Fibroblast of skin of right biceps (primary cell): ENCODE results near the gene WASHC2C.
"Not testable (repeated sequence)": the region's sequence is repeated elsewhere in the genome, so short reads cannot be mapped to it uniquely, and the experiment has no call there.

Experiments used
- DNase-seq: peaks from one replicate; pipeline ENCODE4 v3.0.0-alpha.2; 2013

WASHC2C gene

DNA sequence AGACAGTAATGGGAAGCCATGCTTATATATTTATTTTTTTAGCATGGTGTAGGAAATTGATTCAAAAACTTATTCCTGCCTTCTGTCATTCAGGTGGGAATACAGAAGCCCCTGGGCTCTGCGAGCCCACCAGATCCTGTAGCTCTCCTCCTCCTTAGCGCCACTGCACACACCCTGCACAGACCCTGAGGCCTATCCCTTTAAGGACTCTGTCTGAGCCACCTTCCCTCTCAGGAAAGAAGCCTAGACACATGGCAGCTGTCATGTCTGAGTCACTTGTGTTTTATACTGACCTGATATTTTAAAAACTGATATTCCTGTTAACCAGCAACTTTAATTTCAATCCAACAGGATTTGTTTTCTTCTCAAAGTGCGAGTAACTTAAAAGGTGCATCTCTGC is 36.0 kb downstream of the WASHC2C start:
- DNase-seq, result not testable (repeated sequence)

DNA sequence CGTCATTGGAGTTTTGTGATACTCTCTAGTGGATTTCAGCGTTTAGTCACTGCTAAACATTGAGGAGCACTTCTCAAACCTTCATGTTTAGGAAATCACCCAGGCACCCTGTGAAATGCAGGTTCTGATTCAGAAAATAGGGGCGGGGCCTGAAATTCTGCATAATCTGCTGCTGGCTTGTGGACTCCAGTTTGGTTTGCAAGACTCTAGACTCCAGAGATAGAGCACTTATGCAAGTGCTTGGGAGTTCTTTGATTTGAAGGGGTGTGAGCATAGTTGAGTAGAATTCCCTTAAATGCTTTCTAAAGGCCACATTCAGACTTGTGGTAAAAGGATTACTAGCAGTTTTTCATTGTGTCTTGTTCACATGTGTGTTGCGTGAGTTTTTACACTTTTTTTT is 41.3 kb downstream of the WASHC2C start:
- not testable (repeated sequence) for DNase-seq

DNA sequence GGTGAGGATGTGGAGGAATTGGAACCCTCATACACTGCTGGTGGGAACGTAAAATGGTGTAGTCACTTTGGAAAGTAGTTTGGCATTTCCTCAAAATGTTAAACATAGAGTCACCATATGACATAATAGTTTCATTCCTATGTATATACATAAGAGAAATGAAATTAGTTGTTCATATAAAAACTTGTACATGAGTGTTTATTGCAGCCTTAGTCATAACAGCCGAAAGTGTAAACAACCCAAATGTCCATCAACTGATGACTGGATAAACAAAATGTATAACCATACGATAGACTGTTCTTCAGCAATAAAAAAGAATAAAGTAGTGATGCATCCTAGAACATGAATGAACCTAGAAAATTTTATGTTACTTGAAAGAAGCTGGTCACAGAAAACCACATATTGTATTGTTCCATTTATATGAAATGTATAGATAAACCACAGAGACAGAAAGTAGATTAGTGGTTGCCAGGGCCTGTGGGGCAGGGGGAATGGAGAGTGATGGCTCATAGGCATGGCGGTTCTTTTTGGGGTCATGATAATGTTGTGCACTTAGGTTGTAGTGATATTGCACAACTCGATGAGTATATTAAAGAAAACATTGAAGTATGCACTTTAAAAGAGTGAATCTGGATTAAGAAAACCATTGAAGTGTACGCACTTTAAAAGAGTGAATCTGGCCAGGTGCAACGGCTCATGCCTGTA is 44.8 kb downstream of the WASHC2C start:
- not testable (repeated sequence) for DNase-seq

DNA sequence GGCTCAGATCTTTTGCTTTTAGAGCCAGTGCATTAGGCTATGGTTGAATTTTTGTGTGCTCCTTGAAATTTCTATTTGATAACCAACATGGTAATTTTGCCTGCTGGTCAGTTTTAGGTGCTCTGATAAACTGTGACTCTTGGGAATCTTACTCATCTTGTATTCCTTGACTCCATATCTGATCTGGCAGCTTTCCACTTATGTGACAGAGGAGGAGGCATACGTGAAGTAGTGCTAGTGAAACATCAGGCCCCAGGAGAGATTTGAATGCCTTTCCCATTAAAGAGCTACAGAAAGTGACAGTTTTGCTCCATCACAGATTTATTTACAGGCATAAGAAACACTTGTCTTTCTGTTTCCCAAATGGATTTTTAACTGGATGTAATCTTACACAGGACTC is 59.2 kb downstream of the WASHC2C start:
- DNase-seq, result not testable (repeated sequence)

DNA sequence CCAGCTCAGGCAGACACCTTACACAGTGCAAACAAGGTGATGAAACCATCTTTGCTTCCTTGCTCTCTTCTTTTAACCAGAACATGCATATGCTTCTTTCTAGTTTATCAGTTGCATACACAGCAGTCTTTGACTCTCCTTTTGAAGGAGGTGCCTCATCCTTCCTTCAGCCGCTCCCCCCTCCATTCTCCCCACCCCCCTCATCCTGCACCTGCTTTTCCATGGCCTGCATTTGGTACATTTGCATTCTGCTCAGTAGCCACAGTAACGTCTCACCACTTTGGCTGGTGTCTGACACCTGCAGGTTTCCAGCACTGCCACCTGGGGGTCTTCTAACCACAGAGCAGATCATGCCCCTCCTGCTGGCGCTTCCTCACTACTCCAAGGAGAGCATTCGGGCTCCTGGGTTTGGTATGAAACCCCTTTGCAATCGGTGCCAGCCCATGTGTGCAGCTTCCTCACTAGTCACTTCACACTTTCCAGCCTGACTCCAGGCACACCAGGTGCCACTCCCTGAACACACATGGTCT is 60.2 kb downstream of the WASHC2C start:
- DNase-seq, result not testable (repeated sequence)

DNA sequence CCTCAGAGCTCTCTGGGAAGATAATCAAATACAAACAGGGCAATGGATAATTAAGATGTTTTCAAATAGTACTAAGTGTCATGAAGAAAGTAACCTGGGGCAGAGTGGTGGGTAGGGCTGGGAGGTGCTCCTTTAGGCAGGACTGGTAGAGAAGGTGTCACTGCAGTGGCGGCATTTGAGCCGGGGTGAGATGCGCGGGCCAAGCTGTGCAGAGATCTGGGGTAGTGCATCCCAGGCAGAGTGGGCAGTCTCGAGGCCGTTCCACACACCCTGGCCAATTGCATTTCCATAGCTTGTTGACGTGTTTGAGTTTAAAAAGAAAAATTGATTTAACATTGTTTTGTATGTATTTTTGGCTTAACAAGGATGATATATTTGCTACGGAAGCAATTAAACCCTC is 62.9 kb downstream of the WASHC2C start:
- DNase-seq, result not testable (repeated sequence)

DNA sequence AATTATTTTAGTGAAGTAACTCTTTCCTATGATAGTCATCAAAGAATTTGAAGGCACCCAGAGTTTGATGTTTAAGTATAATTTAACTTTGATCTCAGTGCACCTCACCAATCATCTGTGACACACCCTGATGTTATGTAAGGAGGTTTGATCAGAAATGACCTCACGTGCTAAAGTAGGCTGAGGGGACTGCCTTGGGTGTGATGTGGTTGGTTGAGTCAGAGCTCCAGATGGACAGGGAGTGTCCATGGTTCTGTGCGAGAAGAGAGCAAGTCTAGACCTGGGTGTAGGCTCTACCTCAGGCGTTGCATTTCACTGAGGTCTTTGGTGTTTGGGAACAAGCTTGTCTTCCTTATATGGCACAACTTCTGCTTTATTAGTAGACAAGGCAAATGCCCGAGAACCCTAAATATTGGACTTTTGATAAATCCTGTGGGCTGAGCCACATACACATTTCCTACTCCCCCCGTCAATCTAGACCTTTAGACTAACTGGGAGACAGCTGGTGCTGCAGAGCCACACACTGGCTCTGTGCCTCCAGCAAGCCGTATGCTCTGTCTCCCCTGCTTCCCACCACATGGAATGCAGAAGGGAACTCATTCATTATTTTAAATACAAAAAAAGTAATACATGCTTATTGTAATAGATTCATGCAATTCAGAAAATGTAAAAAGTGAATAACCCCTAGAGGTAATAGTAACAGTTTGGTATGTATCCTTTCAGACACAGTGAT is 63.8 kb downstream of the WASHC2C start:
- not testable (repeated sequence) for DNase-seq

DNA sequence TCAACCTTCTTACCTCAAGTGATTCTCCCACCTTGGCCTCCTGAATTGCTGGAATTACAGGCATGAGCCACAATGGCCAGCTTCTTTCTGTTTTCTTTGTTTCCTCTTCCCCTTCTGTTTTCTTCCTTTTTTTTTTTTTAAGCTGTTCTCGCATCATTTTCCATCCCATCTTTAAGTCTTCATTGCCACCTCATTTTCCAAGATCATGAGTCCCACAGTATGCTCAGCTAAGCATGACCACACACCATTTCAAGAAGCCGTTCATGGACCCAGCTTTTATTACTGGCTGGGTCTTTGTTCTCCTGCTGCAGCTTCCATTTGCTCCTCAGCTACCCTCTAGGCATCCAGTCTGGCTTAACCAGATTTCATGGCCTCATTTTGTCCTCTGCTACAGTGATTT is 67.7 kb downstream of the WASHC2C start:
- DNase-seq, result not testable (repeated sequence)

DNA sequence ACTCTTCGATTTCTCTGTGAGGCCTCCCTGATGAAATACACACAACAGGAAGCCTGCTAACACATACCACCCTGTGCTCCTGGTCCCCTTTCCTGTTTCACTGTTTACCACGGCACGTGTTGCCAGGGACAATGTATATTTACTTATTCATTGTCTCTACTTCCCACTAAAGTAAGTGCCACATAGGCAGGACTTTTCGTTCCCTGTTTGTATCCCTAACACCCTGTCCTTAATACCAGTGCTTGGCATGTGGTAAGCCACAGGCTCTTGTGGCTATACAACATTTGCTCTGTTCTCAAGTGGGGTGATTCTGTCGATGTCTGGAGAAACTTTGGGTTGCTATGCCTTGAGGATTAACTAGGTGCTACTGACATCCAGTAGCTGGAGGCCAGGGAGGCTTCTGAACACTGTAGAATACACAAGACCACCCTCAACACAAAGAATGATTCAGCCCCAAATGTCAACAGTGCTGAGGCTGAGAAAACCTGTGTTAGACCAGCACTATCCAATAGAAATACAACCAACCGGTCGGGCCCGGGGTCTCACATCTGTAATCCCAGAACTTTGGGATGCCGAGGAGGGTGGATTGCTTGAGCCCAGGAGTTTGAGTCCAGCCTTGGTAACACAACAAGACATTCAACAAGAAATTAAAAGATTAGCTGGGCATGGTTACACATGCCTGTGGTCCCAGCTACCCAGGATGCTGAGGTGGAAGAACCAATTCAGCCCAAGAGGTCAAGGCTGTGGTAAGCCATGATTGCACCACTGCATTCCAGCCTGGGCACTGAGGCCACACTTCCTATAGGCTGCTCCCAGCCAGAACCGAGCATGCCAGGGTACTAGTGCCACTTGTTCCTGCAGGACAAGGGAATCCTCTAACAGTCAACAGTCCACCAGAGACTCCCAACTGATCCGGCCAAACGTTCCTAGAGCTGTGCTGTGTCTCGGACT is 76.3 kb downstream of the WASHC2C start:
- not testable (repeated sequence) for DNase-seq

DNA sequence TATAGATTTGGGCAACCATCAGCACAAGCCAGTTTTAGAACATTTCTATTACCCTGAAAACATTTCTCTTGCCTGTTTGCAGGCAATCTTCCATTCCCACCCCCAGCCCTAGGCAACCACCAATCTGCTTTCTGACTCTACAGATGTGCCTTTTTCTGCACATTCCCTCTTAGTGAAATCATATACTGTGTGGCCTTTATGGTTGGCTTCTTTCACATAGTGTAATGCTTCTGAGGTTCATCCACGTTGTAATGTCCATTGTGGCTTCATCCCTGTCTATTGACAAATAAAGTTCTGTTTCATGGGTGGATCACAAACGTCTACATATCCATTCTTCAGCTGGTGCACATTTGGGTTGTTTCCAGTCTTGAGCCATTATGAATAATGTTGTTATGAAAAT is 77.9 kb downstream of the WASHC2C start:
- not testable (repeated sequence) for DNase-seq

DNA sequence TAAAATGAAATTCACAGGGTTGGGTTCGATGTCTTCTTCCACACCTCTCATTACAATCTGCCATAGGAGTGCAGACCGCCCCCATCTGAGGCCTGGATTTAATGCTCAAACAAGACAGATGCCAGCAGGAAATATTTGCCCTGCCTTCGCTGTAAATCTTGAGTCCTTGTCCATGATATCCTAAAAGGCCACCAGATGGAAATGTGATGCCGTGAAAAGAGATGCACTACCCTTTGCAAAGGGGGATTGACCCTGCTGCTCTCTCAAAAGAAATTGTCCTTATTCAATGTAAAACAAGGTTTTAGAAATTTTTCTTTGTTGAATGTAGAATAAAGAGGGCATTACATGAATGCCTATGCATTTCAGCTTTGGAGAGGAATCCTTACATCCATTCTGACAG is 82.8 kb downstream of the WASHC2C start:
- DNase-seq, result no peak

DNA sequence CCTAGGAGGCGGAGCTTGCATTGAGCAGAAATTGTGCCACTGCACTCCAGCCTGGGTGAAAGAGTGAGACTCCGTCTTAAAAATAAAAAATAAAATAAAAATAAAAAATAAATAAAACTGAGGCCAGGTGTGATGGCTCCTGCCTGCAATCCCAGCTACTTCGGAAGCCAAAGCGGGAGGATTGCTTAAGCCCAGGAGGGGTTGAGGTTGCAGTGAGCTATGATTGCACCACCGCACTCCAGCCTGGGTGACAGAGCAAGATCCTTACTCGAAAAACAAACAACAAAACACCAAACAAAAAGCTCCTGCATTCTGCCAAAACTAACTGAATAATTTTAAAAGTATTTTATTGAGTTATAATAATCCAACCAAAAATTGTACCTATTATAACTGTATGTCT is 84.0 kb downstream of the WASHC2C start:
- no peak for DNase-seq

DNA sequence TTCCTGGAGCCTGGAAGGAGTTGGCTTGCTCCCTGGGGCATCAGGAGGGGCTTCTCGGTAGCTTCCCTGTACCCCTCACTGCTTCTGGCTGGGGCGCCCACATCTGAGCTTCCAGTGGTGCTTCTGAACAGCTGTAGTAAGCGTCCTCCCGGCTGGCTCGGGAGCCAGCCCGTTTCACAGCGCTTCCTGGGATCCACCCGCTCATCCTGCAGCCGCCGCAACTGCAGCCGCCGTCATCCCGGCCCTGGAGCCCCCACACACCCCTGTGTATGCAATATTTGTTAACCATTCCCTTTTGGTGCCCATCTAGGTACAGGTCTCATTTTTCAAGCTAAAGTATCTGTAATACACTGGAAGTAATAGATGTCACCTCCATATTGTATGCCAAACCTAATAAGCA is 85.9 kb downstream of the WASHC2C start:
- DNase-seq, result not testable (repeated sequence)

DNA sequence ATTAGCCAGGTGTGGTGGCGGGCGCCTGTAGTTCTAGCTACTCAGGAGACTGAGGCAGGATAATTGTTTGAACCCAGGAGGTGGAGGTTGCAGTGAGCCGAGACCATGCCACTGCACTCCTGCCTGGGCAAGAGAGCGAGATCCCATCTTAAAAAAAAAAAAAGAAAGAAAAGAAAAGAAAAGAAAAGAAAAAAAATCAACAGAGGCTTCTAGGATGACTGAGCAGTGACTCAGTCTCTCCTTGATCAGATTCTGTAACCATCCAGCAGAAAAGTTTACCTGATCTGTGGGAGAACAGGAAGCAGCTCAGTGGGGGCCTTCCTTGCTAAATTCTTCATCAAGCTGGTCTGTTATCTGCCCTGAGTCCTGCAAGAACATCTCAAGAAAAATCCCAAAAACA is 87.1 kb downstream of the WASHC2C start:
- peak; percentile 18 for DNase-seq

DNA sequence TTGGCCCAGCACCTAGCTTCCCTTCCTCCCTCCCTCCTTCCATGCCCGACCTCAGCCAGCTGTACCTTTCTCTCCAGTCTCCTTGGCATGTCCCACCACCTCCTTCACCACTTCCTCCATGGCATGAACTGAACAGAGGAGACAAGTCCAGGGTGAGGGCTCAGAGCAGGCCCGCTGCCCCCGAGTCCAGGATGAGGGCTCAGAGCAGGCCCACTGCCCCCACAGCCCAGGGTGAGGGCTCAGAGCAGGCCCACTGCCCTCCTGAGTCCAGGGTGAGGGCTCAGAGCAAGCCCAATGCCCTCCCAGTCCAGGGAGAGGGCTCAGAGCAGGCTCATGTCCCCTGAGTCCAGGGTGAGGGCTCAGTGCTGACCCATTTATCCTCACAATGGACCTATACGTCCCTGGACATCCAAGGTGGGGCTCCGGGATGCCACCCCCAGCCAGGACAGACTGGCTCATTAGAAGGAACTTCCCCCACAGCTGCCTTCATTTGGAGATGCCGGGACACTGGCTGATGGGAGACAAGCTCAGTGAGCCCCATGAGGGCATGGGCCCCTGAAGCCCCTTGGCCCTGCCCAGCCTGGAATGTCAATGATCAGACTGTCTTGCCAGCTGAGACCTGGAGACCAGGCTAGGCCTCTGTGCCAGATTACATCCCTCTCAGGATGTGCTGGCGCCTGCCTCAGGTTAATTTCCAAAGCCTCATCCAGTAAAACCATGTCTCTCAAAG is 90.2 kb downstream of the WASHC2C start:
- no peak for DNase-seq

DNA sequence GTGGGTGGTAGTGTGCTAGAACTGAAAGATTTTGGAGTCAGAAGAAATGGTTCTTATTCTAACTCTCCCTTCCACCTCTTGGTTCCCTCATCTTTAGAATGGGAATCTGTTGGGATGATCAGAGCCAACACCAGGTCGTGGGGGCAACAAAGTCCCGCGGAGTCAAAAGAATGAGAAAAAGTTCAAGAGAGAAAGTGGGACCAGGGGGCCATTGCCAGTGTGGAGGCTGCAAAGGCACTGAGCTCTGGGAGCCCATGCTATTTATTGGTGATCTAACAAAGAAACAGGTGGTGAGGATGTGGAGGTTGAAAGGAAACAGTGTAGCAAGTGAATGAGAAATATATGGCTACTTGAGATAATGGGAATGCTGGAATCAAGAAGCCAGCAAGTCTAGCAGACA is 90.8 kb downstream of the WASHC2C start:
- no peak for DNase-seq

DNA sequence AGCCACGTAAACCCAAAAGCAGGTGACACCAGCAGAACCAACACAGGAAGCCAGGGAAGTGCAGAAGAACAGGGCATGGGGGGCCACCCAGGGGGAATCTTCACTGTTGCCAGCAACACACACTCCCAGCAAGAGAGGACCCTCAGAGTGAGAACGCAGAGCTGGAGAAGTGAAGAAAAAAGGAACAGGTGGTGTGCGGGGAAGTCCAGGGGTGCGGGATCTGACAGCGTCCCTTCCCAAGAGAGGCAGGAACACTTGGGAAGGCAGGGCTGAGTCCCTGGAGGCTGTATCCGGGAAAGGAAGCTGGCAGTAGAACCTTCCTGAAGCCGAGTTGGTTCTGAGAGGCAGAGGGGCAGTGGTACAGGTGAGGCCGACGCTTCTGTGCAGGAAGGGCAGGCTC is 92.5 kb downstream of the WASHC2C start:
- DNase-seq, result no peak

DNA sequence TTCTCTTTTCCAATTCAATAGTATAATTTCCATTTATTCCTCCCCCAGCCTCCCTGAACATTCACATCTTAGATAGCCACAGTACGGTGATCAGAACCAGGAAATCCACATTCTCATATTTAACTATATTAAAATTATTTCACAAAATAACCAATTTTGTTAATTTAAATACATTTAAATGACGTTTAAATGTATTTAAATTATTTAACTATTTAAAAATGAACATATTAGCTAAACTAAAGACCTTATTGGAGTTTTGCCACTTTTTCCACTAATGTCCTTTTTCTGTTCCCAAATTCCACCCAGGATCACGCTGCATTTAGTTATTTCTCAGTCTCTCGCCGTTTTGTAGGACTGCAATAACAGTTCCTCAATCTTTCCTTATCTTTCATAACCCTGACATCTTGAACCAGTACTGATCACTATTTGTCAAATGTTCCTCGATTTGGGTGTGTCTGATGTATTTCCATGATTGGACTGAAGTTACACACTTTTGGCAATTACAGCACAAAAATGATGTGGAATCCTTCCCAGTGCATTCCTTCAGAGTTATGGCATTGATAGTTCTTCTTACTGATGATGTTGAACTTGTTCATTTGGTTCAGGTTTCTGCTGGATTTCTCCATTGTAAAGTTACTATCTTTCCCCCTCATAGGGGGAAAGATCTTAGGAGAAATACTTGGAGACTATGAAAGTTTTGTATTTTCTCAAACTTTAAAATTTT is 93.2 kb downstream of the WASHC2C start:
- peak; percentile 12 for DNase-seq

DNA sequence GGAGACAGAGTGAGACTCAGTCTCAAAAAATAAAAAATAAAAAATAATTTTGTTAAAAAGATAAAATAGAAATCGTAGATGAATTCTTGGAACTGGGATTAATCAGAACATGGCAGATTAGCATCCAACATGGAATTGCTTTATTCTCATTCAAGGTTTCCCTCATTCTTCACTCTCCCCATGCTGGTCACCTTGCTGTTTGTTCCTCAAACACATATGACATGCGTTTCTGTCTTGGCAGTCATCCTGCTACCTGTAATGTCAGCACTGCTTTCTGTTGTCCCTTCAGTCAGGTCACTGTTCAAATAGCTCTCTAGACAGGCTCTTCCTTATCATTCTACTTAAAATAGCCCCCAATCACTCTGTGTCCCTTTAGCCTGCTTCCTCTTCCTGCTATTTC is 95.9 kb downstream of the WASHC2C start:
- DNase-seq, result not testable (repeated sequence)
